HepG2 (cell line): ENCODE measurements around the gene TMCC1. TPM values are rescaled to one million over a fixed set of nuclear protein-coding genes. Genes with fewer than 3 reads are reported as not detected.

Experiments used
- EEA1 ChIP-seq: sonication (generic); formaldehyde crosslinking; IDR thresholded peaks from 2 replicates; pipeline ENCODE4 v1.5.1; 2020; ENCODE audit warnings: mild to moderate bottlenecking, missing genetic modification reagents, borderline replicate concordance
- ZBTB1 ChIP-seq: sonication (generic); formaldehyde crosslinking; IDR thresholded peaks from 2 replicates; pipeline ENCODE4 v1.4.0; 2020; ENCODE audit warnings: missing genetic modification reagents, borderline replicate concordance
- ZFP36L2 ChIP-seq: sonication (generic); formaldehyde crosslinking; IDR thresholded peaks from 2 replicates; pipeline ENCODE4 v1.4.0; 2020; ENCODE audit warnings: missing genetic modification reagents
- ZNF326 ChIP-seq: sonication (generic); formaldehyde crosslinking; IDR thresholded peaks from 2 replicates; pipeline ENCODE4 v1.4.0; 2020; ENCODE audit warnings: missing genetic modification reagents, borderline replicate concordance
- ZNF333 ChIP-seq: sonication (generic); formaldehyde crosslinking; IDR thresholded peaks from 2 replicates; pipeline ENCODE4 v1.4.0; 2020; ENCODE audit warnings: mild to moderate bottlenecking, missing genetic modification reagents, borderline replicate concordance
- polyA plus RNA-seq, 8 experiments: library from polyadenylated mRNA; depleted of rRNA in 3 of 8; stranded (reverse) in 7 of 8; unstranded in 1 of 8; fragments of >200 nt; fragmentation: Illumina TruSeq in 4 of 8; extraction: Trizol in 4 of 8; gene quantifications; 2 replicates each; pipeline versions ENCODE4 v1.2.1 to v1.2.3, GENCODE V29; 2011 to 2016; ENCODE audit warnings: low read depth in 4 of 8, missing spikeins in 1 of 8, mixed read lengths in 1 of 8; ENCODE audit not compliant: insufficient read depth in 1 of 8
- total RNA-seq, 5 experiments: library from RNA; depleted of rRNA; stranded (reverse); fragments of >200 nt; fragmentation: Illumina TruSeq; extraction: Trizol; gene quantifications; 2 replicates each; pipeline ENCODE4 v1.2.3, GENCODE V29; 2016; ENCODE audit warnings: low read depth in 1 of 5
- TF ChIP-seq, protein P1 (sequence below): sonication (generic); formaldehyde crosslinking; IDR thresholded peaks from 2 replicates; pipeline ENCODE4 v1.4.0; 2020; ENCODE audit warnings: mild to moderate bottlenecking, missing genetic modification reagents
- TF ChIP-seq, protein P2 (sequence below): sonication (generic); formaldehyde crosslinking; IDR thresholded peaks from 2 replicates; pipeline ENCODE4 v1.5.0; 2020; ENCODE audit warnings: mild to moderate bottlenecking, missing genetic modification reagents
- TF ChIP-seq, protein P3 (sequence below): sonication (generic); formaldehyde crosslinking; conservative IDR thresholded peaks from 2 replicates; pipeline ENCODE4 v1.4.0; 2020; ENCODE audit warnings: missing genetic modification reagents

Gene TMCC1
- total and polyA plus RNA-seq, 2 of the 13 experiments (the other 11 are each of a cell fraction or from before 2014, with no cell fraction given) = 12.1 to 264 TPM

DNA sequence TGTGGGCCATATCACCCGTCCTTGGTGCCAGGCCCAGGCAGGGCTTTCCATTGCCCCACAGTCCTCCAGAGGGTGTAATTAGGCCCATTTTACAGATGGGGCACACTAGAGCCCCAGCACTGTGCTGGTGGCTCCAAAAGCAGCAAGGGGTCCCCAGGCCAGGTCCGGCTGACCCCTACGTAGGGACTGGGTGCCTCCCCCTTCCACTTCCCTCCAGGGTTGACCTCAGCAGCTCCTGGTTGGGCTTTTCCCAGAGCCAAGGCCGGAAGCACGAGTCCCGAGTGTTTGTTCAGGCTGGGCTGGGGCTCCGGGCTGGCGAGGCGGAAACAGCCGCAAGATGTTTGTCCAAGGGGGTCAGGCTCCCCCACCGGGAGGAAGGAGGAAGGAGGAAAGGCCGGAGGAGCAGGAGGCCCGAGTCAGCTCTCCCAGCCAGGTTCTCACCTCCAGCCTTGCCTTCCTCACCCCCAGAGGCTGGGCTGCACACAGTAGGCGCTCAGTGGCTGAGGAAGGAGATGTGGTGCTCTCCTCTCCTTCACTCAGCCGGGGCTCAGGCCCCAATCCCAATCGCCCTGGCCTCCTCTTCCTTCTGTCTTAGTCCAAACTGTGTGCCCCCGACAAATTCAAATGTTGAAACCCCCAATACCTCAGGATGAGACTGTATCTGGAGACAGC is 269.9 kb downstream of the TMCC1 start (continued):
- TF ChIP-seq, protein P1, sequence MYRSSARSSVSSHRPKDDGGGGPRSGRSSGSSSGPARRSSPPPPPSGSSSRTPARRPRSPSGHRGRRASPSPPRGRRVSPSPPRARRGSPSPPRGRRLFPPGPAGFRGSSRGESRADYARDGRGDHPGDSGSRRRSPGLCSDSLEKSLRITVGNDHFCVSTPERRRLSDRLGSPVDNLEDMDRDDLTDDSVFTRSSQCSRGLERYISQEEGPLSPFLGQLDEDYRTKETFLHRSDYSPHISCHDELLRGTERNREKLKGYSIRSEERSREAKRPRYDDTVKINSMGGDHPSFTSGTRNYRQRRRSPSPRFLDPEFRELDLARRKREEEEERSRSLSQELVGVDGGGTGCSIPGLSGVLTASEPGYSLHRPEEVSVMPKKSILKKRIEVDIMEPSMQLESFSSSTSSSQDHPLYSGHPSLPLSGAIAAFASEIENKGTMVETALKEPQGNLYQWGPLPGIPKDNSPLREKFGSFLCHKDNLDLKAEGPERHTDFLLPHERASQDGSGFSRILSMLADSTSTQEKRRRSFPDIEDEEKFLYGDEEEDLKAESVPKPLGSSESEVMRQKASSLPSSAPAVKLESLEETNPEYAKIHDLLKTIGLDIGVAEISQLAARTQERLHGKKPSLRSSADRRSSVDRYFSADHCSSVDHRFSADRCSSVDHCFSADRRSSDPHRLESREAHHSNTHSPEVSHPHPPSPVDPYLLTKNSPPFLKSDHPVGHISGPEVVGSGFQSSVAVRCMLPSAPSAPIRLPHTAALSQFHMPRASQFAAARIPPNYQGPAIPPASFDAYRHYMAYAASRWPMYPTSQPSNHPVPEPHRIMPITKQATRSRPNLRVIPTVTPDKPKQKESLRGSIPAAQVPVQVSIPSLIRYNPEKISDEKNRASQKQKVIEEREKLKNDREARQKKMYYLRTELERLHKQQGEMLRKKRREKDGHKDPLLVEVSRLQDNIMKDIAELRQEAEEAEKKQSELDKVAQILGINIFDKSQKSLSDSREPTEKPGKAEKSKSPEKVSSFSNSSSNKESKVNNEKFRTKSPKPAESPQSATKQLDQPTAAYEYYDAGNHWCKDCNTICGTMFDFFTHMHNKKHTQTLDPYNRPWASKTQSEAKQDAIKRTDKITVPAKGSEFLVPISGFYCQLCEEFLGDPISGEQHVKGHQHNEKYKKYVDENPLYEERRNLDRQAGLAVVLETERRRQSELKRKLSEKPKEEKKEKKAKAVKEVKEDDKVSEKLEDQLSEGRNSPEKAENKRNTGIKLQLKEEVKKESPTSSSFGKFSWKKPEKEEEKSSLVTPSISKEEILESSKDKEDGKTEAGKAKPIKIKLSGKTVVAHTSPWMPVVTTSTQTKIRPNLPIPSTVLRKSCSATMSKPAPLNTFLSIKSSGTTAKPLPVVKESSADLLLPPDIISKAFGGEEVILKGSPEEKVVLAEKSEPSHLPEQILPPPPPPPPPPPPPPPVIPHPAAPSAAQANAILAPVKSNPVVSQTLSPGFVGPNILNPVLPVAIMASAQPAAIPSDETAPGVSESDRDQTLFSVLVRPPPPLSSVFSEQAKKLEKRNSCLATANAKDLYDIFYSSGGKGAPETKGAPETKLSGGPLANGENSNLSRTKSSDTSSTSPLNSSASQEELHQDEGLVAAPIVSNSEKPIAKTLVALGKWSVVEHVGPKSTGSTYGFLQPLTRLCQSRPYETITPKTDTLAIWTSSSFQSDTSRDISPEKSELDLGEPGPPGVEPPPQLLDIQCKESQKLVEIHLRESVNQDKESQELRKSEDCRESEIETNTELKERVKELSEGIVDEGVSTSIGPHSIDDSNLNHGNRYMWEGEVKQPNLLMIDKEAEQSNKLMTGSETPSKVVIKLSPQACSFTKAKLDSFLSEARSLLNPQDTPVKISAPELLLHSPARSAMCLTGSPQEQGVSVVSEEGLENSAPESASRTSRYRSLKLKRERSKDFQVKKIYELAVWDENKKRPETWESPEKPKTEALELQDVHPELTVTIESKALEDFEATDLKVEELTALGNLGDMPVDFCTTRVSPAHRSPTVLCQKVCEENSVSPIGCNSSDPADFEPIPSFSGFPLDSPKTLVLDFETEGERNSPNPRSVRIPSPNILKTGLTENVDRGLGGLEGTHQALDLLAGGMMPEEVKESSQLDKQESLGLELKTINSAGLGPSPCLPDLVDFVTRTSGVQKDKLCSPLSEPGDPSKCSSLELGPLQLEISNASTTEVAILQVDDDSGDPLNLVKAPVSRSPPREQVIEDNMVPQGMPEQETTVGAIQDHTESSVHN (CRISPR knock-in tag) = no peak
- no peak for TF ChIP-seq EEA1 (CRISPR knock-in tag)
- TF ChIP-seq ZNF333 = no peak
- TF ChIP-seq, protein P2, sequence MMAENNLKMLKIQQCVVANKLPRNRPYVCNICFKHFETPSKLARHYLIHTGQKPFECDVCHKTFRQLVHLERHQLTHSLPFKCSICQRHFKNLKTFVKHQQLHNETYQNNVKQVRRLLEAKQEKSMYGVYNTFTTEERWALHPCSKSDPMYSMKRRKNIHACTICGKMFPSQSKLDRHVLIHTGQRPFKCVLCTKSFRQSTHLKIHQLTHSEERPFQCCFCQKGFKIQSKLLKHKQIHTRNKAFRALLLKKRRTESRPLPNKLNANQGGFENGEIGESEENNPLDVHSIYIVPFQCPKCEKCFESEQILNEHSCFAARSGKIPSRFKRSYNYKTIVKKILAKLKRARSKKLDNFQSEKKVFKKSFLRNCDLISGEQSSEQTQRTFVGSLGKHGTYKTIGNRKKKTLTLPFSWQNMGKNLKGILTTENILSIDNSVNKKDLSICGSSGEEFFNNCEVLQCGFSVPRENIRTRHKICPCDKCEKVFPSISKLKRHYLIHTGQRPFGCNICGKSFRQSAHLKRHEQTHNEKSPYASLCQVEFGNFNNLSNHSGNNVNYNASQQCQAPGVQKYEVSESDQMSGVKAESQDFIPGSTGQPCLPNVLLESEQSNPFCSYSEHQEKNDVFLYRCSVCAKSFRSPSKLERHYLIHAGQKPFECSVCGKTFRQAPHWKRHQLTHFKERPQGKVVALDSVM (CRISPR knock-in tag) = 0 out of 2 replicates have a peak, but pooled peaks have one; percentile 19
- TF ChIP-seq, protein P3, sequence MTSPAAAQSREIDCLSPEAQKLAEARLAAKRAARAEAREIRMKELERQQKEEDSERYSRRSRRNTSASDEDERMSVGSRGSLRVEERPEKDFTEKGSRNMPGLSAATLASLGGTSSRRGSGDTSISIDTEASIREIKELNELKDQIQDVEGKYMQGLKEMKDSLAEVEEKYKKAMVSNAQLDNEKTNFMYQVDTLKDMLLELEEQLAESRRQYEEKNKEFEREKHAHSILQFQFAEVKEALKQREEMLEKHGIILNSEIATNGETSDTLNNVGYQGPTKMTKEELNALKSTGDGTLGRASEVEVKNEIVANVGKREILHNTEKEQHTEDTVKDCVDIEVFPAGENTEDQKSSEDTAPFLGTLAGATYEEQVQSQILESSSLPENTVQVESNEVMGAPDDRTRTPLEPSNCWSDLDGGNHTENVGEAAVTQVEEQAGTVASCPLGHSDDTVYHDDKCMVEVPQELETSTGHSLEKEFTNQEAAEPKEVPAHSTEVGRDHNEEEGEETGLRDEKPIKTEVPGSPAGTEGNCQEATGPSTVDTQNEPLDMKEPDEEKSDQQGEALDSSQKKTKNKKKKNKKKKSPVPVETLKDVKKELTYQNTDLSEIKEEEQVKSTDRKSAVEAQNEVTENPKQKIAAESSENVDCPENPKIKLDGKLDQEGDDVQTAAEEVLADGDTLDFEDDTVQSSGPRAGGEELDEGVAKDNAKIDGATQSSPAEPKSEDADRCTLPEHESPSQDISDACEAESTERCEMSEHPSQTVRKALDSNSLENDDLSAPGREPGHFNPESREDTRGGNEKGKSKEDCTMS (CRISPR knock-in tag) = no peak
- TF ChIP-seq ZBTB1 = no peak
- no peak for TF ChIP-seq ZNF326 (CRISPR knock-in tag)
- TF ChIP-seq ZFP36L2 = no peak
